HG03432 (cell line): ENCODE data around the gene BLTP3A.

Experiments used
- ATAC-seq: cut with Tn5 transposase; IDR thresholded peaks from one replicate; pipeline ENCODE4 v1.9.1; 2021; ENCODE audit warnings: mild to moderate bottlenecking, moderate library complexity; ENCODE audit not compliant: unreplicated experiment

The BLTP3A gene

DNA sequence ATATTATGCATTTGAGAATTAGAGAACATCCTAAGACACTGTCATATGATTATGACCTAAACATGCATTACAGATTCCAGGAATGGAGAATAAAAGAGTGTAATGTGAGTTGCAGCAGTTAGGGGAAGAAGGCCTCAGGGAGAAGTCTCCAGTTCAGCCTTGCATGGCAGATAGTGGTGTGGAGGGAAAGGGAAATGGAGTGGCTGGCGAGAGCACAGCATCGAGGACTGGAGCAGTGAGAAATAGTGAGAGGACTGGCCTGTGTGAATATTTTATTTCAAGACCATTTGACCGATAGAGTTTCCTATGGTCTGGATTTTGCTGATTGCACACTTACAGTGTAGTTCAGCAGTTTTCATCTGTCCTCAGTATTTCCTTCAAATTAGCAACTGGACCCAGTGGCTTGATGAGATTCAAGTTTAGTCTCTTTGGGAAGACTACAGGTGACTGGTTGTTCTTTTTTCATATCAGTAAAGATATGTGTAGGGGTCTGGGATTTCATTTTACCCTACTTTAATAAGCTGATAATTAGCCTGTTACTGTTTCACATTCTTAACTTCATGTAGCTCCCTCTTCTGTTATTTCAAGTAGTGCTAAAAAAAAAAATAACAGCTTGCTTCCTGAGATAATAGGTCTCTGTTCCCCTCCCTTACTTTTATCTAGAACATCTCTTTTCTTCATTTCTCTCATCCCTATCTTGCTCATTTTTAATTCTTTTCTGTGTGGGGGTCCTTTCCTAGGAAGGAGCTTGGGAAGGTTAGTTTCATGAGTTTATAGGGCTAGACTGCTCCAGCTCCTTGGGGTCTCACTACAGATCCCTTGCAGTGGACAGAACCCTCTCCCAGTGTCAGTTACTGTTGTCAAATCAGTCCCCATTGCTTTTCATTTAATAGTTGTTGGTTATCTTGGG lies 27.9 kb downstream of the BLTP3A start:
- no peak for ATAC-seq

DNA sequence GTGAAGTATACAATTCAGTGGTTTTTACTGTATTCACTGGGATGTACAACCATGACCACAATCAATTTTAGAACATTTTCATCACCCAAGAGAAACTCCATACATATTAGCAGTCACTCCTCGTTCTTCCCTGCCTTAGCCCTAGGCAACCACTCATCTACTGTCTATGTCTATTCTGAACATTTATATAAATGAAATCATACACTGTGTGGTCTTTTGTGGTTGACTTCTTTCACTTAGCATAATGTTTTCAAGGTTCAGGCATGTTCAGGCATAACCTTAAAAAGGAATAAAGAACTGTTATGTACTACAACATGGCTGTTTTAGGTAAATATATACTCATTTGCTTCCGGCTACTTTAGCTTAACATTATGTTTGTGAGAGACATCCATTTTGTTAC lies 37.3 kb downstream of the BLTP3A start:
- ATAC-seq = no peak

DNA sequence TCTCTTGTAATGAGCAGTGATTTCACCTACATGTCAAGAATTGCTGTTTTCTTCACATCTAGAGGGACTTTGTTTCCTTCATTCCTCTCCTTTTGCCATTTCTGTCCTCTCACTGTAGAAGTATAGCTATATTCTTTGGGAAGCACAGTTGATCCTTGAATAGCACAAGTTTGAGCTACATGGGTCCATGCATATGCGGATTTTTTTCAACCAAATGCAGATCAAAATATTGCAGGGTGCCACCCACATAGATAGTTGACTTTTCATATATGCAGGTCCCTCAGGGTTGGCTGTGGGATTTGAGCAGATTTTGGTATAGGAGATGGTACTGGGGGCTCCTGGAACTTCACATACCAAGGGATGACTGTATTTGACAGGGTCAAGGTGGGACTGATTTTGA lies 41.1 kb downstream of the BLTP3A start:
- ATAC-seq = no peak

DNA sequence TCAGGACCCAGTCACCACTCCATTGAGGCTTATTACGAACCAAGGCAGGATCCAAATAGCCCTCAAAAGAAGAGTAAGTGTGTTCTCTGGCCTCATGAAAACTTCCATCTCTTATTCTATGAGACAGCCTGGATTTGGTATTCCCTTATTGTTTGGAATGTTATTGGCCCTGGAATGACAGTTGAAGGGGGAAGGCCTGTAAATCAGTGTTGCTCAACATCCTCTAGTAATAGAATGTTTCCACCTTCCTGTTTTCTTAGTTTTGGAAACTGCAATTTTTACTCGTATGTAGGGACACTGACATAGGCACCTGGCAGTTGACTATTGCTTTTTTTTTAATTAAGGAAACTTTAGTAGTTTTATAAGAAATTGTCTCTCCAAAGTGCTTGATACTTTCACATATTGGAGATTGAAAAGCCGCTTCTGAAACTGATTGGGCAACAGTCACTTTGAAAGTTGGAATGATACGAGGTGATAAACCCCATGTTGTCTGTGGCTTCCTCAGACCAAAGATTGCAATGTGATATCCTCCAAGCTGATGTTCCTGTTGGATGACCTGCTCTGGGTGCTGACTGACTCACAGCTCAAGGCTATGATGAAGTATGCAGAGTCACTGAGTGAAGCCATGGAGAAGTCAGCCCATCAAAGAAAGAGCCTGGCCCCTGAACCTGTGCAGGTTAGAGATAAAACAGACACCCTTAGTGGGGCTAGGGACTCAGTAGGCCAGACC lies 43.1 kb downstream of the BLTP3A start:
- ATAC-seq = no peak

DNA sequence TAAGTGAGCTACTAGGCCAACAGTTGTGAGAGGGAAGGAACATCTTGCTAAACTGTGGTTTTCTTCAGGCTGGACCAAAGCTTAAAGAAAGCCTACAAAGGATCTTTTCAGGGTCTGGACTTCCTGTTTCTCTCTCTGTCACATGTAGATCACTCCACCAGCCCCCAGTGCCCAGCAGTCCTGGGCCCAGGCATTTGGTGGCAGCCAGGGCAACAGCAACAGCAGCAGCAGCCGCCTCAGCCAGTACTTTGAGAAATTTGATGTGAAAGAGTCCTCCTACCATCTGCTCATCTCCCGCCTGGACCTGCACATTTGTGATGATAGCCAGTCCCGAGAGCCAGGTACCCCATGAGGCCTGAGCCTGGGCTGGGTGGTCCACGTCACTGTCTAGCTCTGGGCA lies 44.1 kb downstream of the BLTP3A start:
- ATAC-seq = no peak

DNA sequence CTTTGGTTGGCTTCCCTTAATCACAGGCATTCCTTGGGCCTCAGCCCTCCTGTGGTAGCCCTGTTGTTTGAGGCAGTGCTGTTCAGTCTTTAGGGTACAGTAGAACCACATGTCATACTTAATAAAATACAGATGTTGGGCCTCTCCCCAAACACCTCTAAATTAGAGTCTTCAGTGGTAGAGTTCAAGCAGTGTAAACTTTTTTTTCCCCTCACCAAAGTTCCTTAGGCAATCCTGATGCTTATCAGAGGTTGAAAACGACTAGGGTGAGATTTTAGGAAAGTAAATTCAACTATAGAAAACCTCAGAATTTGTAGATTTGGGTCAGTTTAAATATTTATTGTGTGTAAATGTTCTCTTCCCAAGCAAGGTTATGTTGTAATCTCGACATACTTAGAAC lies 44.6 kb downstream of the BLTP3A start:
- no peak for ATAC-seq

DNA sequence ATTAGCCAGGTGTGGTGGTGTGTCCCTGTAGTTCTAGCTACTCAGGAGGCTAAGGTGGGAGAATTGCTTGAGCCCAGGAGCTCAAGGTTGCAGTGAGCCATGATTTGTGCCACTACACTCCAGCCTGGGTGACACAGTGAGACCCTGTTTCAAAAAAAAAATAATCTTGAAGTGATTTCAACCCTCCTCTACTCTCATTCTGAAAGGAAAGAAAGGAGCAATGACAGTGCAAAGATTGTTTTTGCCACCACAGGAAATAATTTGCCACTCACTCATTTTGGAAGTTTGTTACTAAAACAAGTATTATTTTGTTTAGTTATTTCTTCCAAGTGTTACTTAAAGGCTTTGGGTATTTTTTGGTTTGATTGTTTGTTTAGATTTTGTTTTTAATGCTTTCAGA lies 45.6 kb downstream of the BLTP3A start:
- no peak for ATAC-seq

DNA sequence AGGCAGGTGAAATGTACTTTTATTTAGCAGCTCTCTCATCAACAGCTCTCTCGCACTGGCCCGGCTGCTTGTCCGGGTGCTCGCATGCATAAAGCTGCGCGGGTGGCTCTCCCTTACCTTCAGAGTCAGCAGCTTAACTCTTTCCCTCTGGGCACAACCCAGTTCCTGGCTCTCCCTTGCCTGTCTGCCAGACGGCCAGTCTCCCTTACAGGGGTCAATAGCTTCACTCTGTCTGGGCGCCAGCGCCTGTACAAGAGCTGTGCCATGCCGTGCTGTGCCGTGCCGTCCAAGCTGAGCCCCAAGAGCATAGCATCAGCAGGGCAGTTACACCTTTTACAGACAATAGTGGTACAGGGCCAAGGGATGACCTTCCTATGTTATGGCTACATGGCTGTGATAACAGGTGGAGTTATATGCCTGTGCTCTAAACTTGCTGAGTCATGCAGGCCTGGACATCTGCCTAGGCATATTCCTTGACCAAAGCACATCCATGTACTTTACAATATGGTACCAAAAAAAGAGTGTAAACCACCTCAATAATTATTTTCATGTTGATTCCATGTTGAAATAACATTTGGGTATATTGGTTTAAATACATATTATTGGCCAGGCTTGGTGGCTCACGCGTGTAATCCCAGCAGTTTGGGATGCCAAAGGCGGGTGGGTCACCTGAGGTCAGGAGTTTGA lies 47.9 kb downstream of the BLTP3A start:
- ATAC-seq = no peak
